HuH-7 (cell line): ENCODE measurements around the gene SRXN1.

Experiments used
- DNase-seq: peaks from one replicate; pipeline ENCODE4 v3.0.0; 2011; ENCODE audit warnings: low spot score

Gene SRXN1

GRCh38 chr20:607476-607875 lies 45.5 kb downstream of the SRXN1 start:
- no peak for DNase-seq

- DNase-seq: no peak
Observed at GRCh38 chr20:605237-605636, 47.8 kb downstream of the SRXN1 start.

- no peak for DNase-seq
Observed at GRCh38 chr20:603116-603640, 49.8 kb downstream of the SRXN1 start.

GRCh38 chr20:602111-602970 lies 50.7 kb downstream of the SRXN1 start:
- no peak for DNase-seq

GRCh38 chr20:600736-601135 lies 52.3 kb downstream of the SRXN1 start:
- DNase-seq: no peak

GRCh38 chr20:600141-600540 lies 52.9 kb downstream of the SRXN1 start:
- DNase-seq: no peak

- DNase-seq: no peak
Observed at GRCh38 chr20:598133-598850, 54.7 kb downstream of the SRXN1 start.

GRCh38 chr20:597560-597959 lies 55.4 kb downstream of the SRXN1 start:
- DNase-seq: no peak
